WTC11 (cell line): ENCODE measurements around the gene TPP1. TPM values are rescaled to one million over a fixed set of nuclear protein-coding genes. Genes with fewer than 3 reads are reported as not detected.

Experiments
- ATAC-seq: fragments of 200-7000 bp; cut with Tn5 transposase; 2 replicates; pipeline ENCODE4 v1.10.0; 2021; ENCODE audit warnings: mild to moderate bottlenecking, moderate library complexity
- CTCF ChIA-PET: fragments of 300-600 bp; sonication (Branson Sonifier 250); formaldehyde crosslinking; loops from one replicate; lab custom pipeline; 2021; ENCODE audit warnings: antibody characterized with exemption; lab: Charles Lee
- POLR2A ChIA-PET: fragments of 350-600 bp; sonication (Branson Sonifier 250); formaldehyde crosslinking; loops from one replicate; lab custom pipeline; 2021; ENCODE audit warnings: antibody characterized with exemption; lab: Charles Lee
- DNase-seq: peaks from one replicate; pipeline ENCODE4 v3.0.0; 2021; ENCODE audit warnings: low spot score
- H3K27ac Mint-ChIP-seq: 2 replicates; pipeline ENCODE4 v1.8.0; 2021; ENCODE audit warnings: mixed read lengths
- H3K27me3 Mint-ChIP-seq: 2 replicates; pipeline ENCODE4 v1.8.0; 2021; ENCODE audit warnings: low read depth, mild to moderate bottlenecking, moderate library complexity, mixed read lengths
- H3K36me3 Mint-ChIP-seq: 2 replicates; pipeline ENCODE4 v1.8.0; 2021; ENCODE audit warnings: mixed read lengths
- H3K4me1 Mint-ChIP-seq: 2 replicates; pipeline ENCODE4 v1.8.0; 2022; ENCODE audit warnings: mixed read lengths
- H3K4me3 Mint-ChIP-seq: 2 replicates; pipeline ENCODE4 v1.8.0; 2021; ENCODE audit warnings: mild to moderate bottlenecking, moderate library complexity, mixed read lengths
- H3K9me3 Mint-ChIP-seq: 2 replicates; pipeline ENCODE4 v1.8.0; 2021; ENCODE audit warnings: mixed read lengths
- ARID4B ChIP-seq: sonication (generic); formaldehyde crosslinking; IDR thresholded peaks from 2 replicates; pipeline ENCODE4 v1.8.0; 2023; ENCODE audit warnings: missing genetic modification reagents, mild to moderate bottlenecking, borderline replicate concordance
- CDX4 ChIP-seq: fragments of 250-450 bp; sonication (Bioruptor Pico); IDR thresholded peaks from 2 replicates; pipeline ENCODE4 v1.9.0; 2021; ENCODE audit warnings: moderate library complexity, mild to moderate bottlenecking, inconsistent platforms, borderline replicate concordance
- E2F4 ChIP-seq: sonication (generic); formaldehyde crosslinking; IDR thresholded peaks from 2 replicates; pipeline ENCODE4 v1.8.1; 2022; ENCODE audit warnings: low read depth, mild to moderate bottlenecking, moderate library complexity, missing genetic modification reagents, borderline replicate concordance
- EMX1 ChIP-seq: fragments of 250-450 bp; sonication (Bioruptor Pico); IDR thresholded peaks from 2 replicates; pipeline ENCODE4 v1.8.0; 2021; ENCODE audit warnings: mild to moderate bottlenecking
- ERG ChIP-seq: fragments of 250-450 bp; sonication (Bioruptor Pico); IDR thresholded peaks from 2 replicates; pipeline ENCODE4 v1.8.0; 2021; ENCODE audit warnings: mild to moderate bottlenecking
- FOXK1 ChIP-seq: sonication (generic); formaldehyde crosslinking; IDR thresholded peaks from 2 replicates; pipeline ENCODE4 v1.8.0; 2022; ENCODE audit warnings: mild to moderate bottlenecking, moderate library complexity, missing genetic modification reagents
- JUN ChIP-seq: sonication (generic); formaldehyde crosslinking; IDR thresholded peaks from 2 replicates; pipeline ENCODE4 v1.8.0; 2023; ENCODE audit warnings: mild to moderate bottlenecking, missing genetic modification reagents
- PRRX2 ChIP-seq: fragments of 250-450 bp; sonication (Bioruptor Pico); IDR thresholded peaks from 2 replicates; pipeline ENCODE4 v1.8.0; 2021; ENCODE audit warnings: mild to moderate bottlenecking
- RORB ChIP-seq: fragments of 250-450 bp; sonication (Bioruptor Pico); IDR thresholded peaks from 2 replicates; pipeline ENCODE4 v1.9.0; 2021; ENCODE audit warnings: mild to moderate bottlenecking
- STAT6 ChIP-seq: sonication (generic); formaldehyde crosslinking; conservative IDR thresholded peaks from 2 replicates; pipeline ENCODE4 v1.8.1; 2023; ENCODE audit warnings: mild to moderate bottlenecking, low read depth, missing genetic modification reagents, moderate library complexity
- TP53 ChIP-seq: sonication (generic); formaldehyde crosslinking; IDR thresholded peaks from 2 replicates; pipeline ENCODE4 v1.8.1; 2023; ENCODE audit warnings: mild to moderate bottlenecking, missing genetic modification reagents
- USF2 ChIP-seq: sonication (generic); formaldehyde crosslinking; IDR thresholded peaks from 2 replicates; pipeline ENCODE4 v1.8.1; 2023; ENCODE audit warnings: mild to moderate bottlenecking, missing genetic modification reagents, moderate library complexity
- ZNF396 ChIP-seq: fragments of 250-450 bp; sonication (Bioruptor Pico); IDR thresholded peaks from 2 replicates; pipeline ENCODE4 v1.8.0; 2021; ENCODE audit warnings: mild to moderate bottlenecking, moderate library complexity, borderline replicate concordance
- ZNF671 ChIP-seq: fragments of 250-450 bp; sonication (Bioruptor Pico); IDR thresholded peaks from 2 replicates; pipeline ENCODE4 v1.8.0; 2021; ENCODE audit warnings: mild to moderate bottlenecking
- total RNA-seq: library from RNA; stranded (reverse); gene quantifications from 3 replicates; pipeline ENCODE4 v1.2.3, GENCODE V29; 2021

TPP1 gene
- total RNA-seq, 1 experiment from 2014 or later, result 36.2 TPM

GRCh38 chr11:6612213-6613041 lies 6.8 kb downstream of the TPP1 start, which contains the start of gene TAF10 (continued):
- TF ChIP-seq USF2 (CRISPR knock-in tag) (peak; percentile 57), TP53 (CRISPR knock-in tag) (0 out of 2 replicates have a peak, but pooled peaks have one; percentile 54), JUN (no peak), CDX4 (CRISPR knock-in tag) (no peak), ZNF396 (CRISPR knock-in tag) (no peak), RORB (no peak)

- CTCF ChIA-PET, result interaction anchor here (0.6 to 2.1 kb wide), 16 partner anchors 9 to 1246 kb away, joined by 3 to 13 read pairs (median 4); partner anchors contain the start of gene MRPL17
- no peak for ATAC-seq
- H3K4me1 Mint-ChIP-seq, result peaks cover 11% of the 10 kb centered on the region
- H3K27ac Mint-ChIP-seq, result no peak overlapping the region
- peak overlapping the region; percentile 88 for H3K4me3 Mint-ChIP-seq
- no peaks in the 10 kb centered on the region for H3K9me3 Mint-ChIP-seq
- POLR2A ChIA-PET, result interaction anchor here (0.6 to 2.1 kb wide), 11 partner anchors 8 to 138 kb away, joined by 3 to 7 read pairs (median 4); partner anchors contain the start of genes ARFIP2, TIMM10B and TRIM3
- H3K36me3 Mint-ChIP-seq, result peaks cover 36% of the 10 kb centered on the region
- DNase-seq, result no peak
- H3K27me3 Mint-ChIP-seq, result no peaks in the 10 kb centered on the region
- 0 out of 2 replicates have a peak, but pooled peaks have one; percentile 63 for TF ChIP-seq EMX1 (CRISPR knock-in tag)
- TF ChIP-seq STAT6, result 0 out of 2 replicates have a peak, but pooled peaks have one; percentile 6
- TF ChIP-seq FOXK1, result 0 out of 2 replicates have a peak, but pooled peaks have one; percentile 31
- no peak for TF ChIP-seq ZNF396 (CRISPR knock-in tag)
- TF ChIP-seq ZNF671, result peak; percentile 17; the same call in 1 of the 2 replicates
- no peak for TF ChIP-seq E2F4 (CRISPR knock-in tag)
- TF ChIP-seq ARID4B (CRISPR knock-in tag), result 0 out of 2 replicates have a peak, but pooled peaks have one; percentile 37
- TF ChIP-seq PRRX2 (CRISPR knock-in tag), result no peak; the same call in 1 of the 2 replicates
- 0 out of 2 replicates have a peak, but pooled peaks have one; percentile 51 for TF ChIP-seq ERG (CRISPR knock-in tag)
These were observed 7.3 kb downstream of the TPP1 start for GRCh38 chr11:6611963-6612212.
